ENCODE measurements around the gene ADCK1.

DNA sequence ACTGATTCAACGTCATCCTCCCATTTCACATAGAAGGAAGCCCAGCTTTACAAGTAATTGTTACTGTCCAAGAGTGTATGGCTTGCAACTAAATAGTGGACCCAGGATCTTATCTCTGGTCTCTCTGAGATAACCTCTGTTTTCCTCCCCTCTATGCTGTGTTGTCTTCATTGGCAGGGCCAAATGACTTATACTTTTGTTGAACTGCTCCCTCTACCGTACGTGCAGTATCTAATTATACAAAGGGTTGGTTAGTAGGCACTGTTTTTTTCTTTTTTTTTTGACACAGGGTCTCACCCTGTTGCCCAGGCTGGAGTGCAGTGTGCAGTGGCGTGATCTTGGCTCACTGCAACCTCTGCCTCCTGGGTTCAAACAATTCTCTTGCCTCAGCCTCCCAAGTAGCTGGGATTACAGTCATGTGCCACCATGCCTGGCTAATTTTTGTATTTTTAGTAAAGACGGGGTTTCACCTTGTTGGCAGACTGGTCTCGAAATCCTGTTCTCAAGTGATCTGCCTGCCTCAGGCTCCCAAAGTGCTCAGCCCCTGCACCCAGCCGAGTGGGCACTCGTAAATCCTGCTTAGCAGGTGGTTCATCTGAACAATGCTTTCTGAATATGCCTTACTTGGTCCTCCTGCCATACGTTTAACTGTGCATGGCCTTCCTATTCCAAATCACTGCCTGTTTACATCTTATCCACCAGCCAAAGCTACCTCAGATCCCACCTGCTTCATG, 162.1 kb downstream of the ADCK1 start:
- TF ChIP-seq CHD4 (IDR thresholded peaks at IDR 0.05; ENCODE audit: insufficient read depth, insufficient replicate concordance, low read depth, low read length, poor library complexity, severe bottlenecking): no peak
- no peak for TF ChIP-seq NFATC3 (IDR thresholded peaks at IDR 0.05)
- TF ChIP-seq, protein P1, sequence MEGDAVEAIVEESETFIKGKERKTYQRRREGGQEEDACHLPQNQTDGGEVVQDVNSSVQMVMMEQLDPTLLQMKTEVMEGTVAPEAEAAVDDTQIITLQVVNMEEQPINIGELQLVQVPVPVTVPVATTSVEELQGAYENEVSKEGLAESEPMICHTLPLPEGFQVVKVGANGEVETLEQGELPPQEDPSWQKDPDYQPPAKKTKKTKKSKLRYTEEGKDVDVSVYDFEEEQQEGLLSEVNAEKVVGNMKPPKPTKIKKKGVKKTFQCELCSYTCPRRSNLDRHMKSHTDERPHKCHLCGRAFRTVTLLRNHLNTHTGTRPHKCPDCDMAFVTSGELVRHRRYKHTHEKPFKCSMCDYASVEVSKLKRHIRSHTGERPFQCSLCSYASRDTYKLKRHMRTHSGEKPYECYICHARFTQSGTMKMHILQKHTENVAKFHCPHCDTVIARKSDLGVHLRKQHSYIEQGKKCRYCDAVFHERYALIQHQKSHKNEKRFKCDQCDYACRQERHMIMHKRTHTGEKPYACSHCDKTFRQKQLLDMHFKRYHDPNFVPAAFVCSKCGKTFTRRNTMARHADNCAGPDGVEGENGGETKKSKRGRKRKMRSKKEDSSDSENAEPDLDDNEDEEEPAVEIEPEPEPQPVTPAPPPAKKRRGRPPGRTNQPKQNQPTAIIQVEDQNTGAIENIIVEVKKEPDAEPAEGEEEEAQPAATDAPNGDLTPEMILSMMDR (IDR thresholded peaks at IDR 0.05 in 2 of 3, conservative IDR thresholded peaks at IDR 0.05 in 1 of 3; ENCODE audit: insufficient read depth in 2 of 3, low read depth in 1 of 3, low read length in 3 of 3): peak; percentile 39 to 54 (median 43); a peak in 5 of 6 replicates
- TF ChIP-seq HEY1 (CRISPR knock-in tag; IDR thresholded peaks at IDR 0.05; ENCODE audit: borderline replicate concordance): no peak
- TF ChIP-seq NR2C2 (CRISPR knock-in tag; IDR thresholded peaks at IDR 0.05): no peak
- no peak for TF ChIP-seq NR2C2 (tag; IDR thresholded peaks at IDR 0.05)
- no peak for TF ChIP-seq ZNF12 (CRISPR knock-in tag; IDR thresholded peaks at IDR 0.05)
- TF ChIP-seq, protein P2, sequence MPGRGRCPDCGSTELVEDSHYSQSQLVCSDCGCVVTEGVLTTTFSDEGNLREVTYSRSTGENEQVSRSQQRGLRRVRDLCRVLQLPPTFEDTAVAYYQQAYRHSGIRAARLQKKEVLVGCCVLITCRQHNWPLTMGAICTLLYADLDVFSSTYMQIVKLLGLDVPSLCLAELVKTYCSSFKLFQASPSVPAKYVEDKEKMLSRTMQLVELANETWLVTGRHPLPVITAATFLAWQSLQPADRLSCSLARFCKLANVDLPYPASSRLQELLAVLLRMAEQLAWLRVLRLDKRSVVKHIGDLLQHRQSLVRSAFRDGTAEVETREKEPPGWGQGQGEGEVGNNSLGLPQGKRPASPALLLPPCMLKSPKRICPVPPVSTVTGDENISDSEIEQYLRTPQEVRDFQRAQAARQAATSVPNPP (IDR thresholded peaks at IDR 0.05; ENCODE audit: borderline replicate concordance, insufficient read depth, insufficient read length): no peak
- TF ChIP-seq, protein P3, sequence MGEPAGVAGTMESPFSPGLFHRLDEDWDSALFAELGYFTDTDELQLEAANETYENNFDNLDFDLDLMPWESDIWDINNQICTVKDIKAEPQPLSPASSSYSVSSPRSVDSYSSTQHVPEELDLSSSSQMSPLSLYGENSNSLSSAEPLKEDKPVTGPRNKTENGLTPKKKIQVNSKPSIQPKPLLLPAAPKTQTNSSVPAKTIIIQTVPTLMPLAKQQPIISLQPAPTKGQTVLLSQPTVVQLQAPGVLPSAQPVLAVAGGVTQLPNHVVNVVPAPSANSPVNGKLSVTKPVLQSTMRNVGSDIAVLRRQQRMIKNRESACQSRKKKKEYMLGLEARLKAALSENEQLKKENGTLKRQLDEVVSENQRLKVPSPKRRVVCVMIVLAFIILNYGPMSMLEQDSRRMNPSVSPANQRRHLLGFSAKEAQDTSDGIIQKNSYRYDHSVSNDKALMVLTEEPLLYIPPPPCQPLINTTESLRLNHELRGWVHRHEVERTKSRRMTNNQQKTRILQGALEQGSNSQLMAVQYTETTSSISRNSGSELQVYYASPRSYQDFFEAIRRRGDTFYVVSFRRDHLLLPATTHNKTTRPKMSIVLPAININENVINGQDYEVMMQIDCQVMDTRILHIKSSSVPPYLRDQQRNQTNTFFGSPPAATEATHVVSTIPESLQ (CRISPR knock-in tag; IDR thresholded peaks at IDR 0.05): no peak
- TF ChIP-seq SIN3A (IDR thresholded peaks at IDR 0.05; ENCODE audit: borderline replicate concordance in 2 of 2, control insufficient read depth in 1 of 2, low read depth in 2 of 2, low read length in 2 of 2): no peak
- TF ChIP-seq JUND (IDR thresholded peaks at IDR 0.05; ENCODE audit: borderline replicate concordance, low read depth, low read length): no peak
- 0 out of 3 replicates have a peak, but pooled peaks have one; percentile 26 for TF ChIP-seq JUND (tag; IDR thresholded peaks at IDR 0.05; ENCODE audit: borderline replicate concordance, low read depth, low read length)
- TF ChIP-seq, protein P4, sequence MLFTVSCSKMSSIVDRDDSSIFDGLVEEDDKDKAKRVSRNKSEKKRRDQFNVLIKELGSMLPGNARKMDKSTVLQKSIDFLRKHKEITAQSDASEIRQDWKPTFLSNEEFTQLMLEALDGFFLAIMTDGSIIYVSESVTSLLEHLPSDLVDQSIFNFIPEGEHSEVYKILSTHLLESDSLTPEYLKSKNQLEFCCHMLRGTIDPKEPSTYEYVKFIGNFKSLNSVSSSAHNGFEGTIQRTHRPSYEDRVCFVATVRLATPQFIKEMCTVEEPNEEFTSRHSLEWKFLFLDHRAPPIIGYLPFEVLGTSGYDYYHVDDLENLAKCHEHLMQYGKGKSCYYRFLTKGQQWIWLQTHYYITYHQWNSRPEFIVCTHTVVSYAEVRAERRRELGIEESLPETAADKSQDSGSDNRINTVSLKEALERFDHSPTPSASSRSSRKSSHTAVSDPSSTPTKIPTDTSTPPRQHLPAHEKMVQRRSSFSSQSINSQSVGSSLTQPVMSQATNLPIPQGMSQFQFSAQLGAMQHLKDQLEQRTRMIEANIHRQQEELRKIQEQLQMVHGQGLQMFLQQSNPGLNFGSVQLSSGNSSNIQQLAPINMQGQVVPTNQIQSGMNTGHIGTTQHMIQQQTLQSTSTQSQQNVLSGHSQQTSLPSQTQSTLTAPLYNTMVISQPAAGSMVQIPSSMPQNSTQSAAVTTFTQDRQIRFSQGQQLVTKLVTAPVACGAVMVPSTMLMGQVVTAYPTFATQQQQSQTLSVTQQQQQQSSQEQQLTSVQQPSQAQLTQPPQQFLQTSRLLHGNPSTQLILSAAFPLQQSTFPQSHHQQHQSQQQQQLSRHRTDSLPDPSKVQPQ (CRISPR knock-in tag; IDR thresholded peaks at IDR 0.05; ENCODE audit: borderline replicate concordance): no peak

Measured in K562 (cell line).